MM.1S (cell line): ENCODE measurements around the gene CAB39.

Experiments used
- DNase-seq: peaks from one replicate; pipeline ENCODE4 v3.0.0-alpha.2; 2015
- H2AFZ ChIP-seq: fragments of 300-600 bp; sonication (generic); 2 replicates; pipeline ENCODE4 v1.6.0; 2016; ENCODE audit warnings: antibody characterized with exemption, low read length
- H3F3A ChIP-seq: fragments of 300-600 bp; sonication (generic); 2 replicates; pipeline ENCODE4 v1.6.1; 2016; ENCODE audit warnings: mild to moderate bottlenecking, antibody characterized with exemption, low read length, moderate library complexity, mixed read lengths; ENCODE audit not compliant: insufficient read depth
- H3K27ac ChIP-seq: fragments of 300-600 bp; sonication (generic); 2 replicates; pipeline ENCODE4 v1.5.1; 2016; ENCODE audit warnings: mild to moderate bottlenecking, low read length
- H3K27me3 ChIP-seq: fragments of 300-600 bp; sonication (generic); replicated peaks from 2 replicates; pipeline ENCODE4 v1.6.0; 2016; ENCODE audit warnings: low read length; ENCODE audit not compliant: insufficient read depth
- H3K36me3 ChIP-seq: fragments of 300-600 bp; sonication (generic); replicated peaks from 2 replicates; pipeline ENCODE4 v1.6.1; 2016; ENCODE audit warnings: mild to moderate bottlenecking, low read length, mixed read lengths; ENCODE audit not compliant: insufficient read depth
- H3K4me1 ChIP-seq: fragments of 300-600 bp; sonication (generic); 2 replicates; pipeline ENCODE4 v1.6.1; 2016; ENCODE audit warnings: low read length, mixed read lengths
- H3K4me2 ChIP-seq: fragments of 300-600 bp; sonication (generic); 2 replicates; pipeline ENCODE4 v1.6.0; 2016; ENCODE audit warnings: low read depth, low read length
- H3K4me3 ChIP-seq: fragments of 300-600 bp; sonication (generic); 2 replicates; pipeline ENCODE4 v1.5.1; 2016; ENCODE audit warnings: low read length, mixed read lengths
- H3K79me2 ChIP-seq: fragments of 300-600 bp; sonication (generic); 2 replicates; pipeline ENCODE4 v1.6.1; 2016; ENCODE audit warnings: mixed run types, low read length, mixed read lengths
- H3K9ac ChIP-seq: fragments of 300-600 bp; sonication (generic); 2 replicates; pipeline ENCODE4 v1.6.1; 2016; ENCODE audit warnings: low read length, mixed read lengths
- H3K9me2 ChIP-seq: fragments of 300-600 bp; sonication (generic); replicated peaks from 2 replicates; pipeline ENCODE4 v1.6.1; 2016; ENCODE audit warnings: mild to moderate bottlenecking, low read length, mixed read lengths; ENCODE audit not compliant: insufficient read depth
- H3K9me3 ChIP-seq: fragments of 300-600 bp; sonication (generic); replicated peaks from 2 replicates; pipeline ENCODE4 v1.6.1; 2016; ENCODE audit warnings: mild to moderate bottlenecking, low read length, mixed read lengths; ENCODE audit not compliant: insufficient read depth
- H4K20me1 ChIP-seq: fragments of 300-600 bp; sonication (generic); 2 replicates; pipeline ENCODE4 v1.6.1; 2016; ENCODE audit warnings: mild to moderate bottlenecking, low read length, moderate library complexity, mixed read lengths; ENCODE audit not compliant: insufficient read depth
- CTCF ChIP-seq: fragments of 300-600 bp; sonication (generic); IDR thresholded peaks from 2 replicates; pipeline ENCODE4 v1.5.1; 2016; ENCODE audit warnings: antibody characterized with exemption, low read length, mixed read lengths
- EZH2 ChIP-seq: fragments of 300-600 bp; sonication (generic); optimal IDR thresholded peaks from 2 replicates; pipeline ENCODE3; 2017; ENCODE audit warnings: low read depth, mild to moderate bottlenecking, antibody characterized with exemption, low read length, mixed read lengths
- EZH2phosphoT487 ChIP-seq: fragments of 300-600 bp; sonication (generic); IDR thresholded peaks from 2 replicates; pipeline ENCODE4 v1.6.1; 2018; ENCODE audit warnings: antibody characterized with exemption, low read length

The CAB39 gene

GRCh38 chr2:230691005-230691647, 21.5 kb upstream of the CAB39 start:
- Histone ChIP-seq H4K20me1 (no peaks in the 10 kb centered on the region), H3K27me3 (no peaks in the 10 kb centered on the region), H3F3A (no peaks in the 10 kb centered on the region), H3K4me1 (no peaks in the 10 kb centered on the region), H3K9me3 (no peaks in the 10 kb centered on the region), H3K27ac (no peak overlapping the region), H3K9ac (no peak overlapping the region), H3K79me2 (no peaks in the 10 kb centered on the region), H3K4me2 (no peak overlapping the region), H3K9me2 (no peaks in the 10 kb centered on the region), H3K4me3 (no peak overlapping the region), H3K36me3 (no peaks in the 10 kb centered on the region), H2AFZ (no peak overlapping the region)
- TF ChIP-seq EZH2, result no peak
- TF ChIP-seq EZH2phosphoT487, result no peak
- no peak for TF ChIP-seq CTCF
- DNase-seq, result no peak

GRCh38 chr2:230692760-230693159, 19.9 kb upstream of the CAB39 start:
- no peaks in the 10 kb centered on the region for H3K36me3 ChIP-seq
- no peaks in the 10 kb centered on the region for H3K27me3 ChIP-seq
- H3K4me3 ChIP-seq, result no peak overlapping the region
- no peaks in the 10 kb centered on the region for H3F3A ChIP-seq
- no peaks in the 10 kb centered on the region for H3K9me2 ChIP-seq
- no peaks in the 10 kb centered on the region for H4K20me1 ChIP-seq
- no peak overlapping the region for H3K4me2 ChIP-seq
- H3K79me2 ChIP-seq, result no peaks in the 10 kb centered on the region
- no peaks in the 10 kb centered on the region for H3K4me1 ChIP-seq
- no peak overlapping the region for H3K27ac ChIP-seq
- H3K9ac ChIP-seq, result no peak overlapping the region
- TF ChIP-seq CTCF, result no peak
- no peak for TF ChIP-seq EZH2
- no peak for TF ChIP-seq EZH2phosphoT487
- no peaks in the 10 kb centered on the region for H3K9me3 ChIP-seq
- DNase-seq, result no peak
- no peak overlapping the region for H2AFZ ChIP-seq

- Histone ChIP-seq H3K9me2 (no peaks in the 10 kb centered on the region), H3K4me1 (no peaks in the 10 kb centered on the region), H3K4me2 (no peak overlapping the region), H3K9ac (no peak overlapping the region), H4K20me1 (no peaks in the 10 kb centered on the region), H3K27me3 (no peaks in the 10 kb centered on the region), H3K4me3 (no peak overlapping the region), H2AFZ (no peak overlapping the region), H3K27ac (no peak overlapping the region), H3K36me3 (no peaks in the 10 kb centered on the region), H3K9me3 (no peaks in the 10 kb centered on the region), H3K79me2 (no peaks in the 10 kb centered on the region), H3F3A (no peaks in the 10 kb centered on the region)
- DNase-seq, result no peak
- TF ChIP-seq EZH2phosphoT487, result no peak
- TF ChIP-seq CTCF, result no peak
- TF ChIP-seq EZH2, result no peak
These were observed 19.2 kb upstream of the CAB39 start for GRCh38 chr2:230693411-230693810.
